MCF 10A (cell line): ENCODE data around the gene RFX2. TPM values are rescaled to one million over a fixed set of nuclear protein-coding genes. Genes with fewer than 3 reads are reported as not detected.

Source experiments
- BruUV-seq: library from RNA; stranded (reverse); fragments of 400-500 nt; replicated peaks from 2 replicates; lab custom pipeline; 2021; lab: Mats Ljungman, UMichigan
- CTCF ChIA-PET: fragments of 300-600 bp; sonication (Branson Sonifier 250); formaldehyde crosslinking; extraction: SDS; loops from one replicate; lab custom pipeline; 2021; ENCODE audit warnings: antibody characterized with exemption, inconsistent platforms; lab: Yijun Ruan, JAX
- POLR2A ChIA-PET: fragments of 300-600, 350-650 bp; sonication (Branson Sonifier 250); formaldehyde crosslinking; extraction: SDS; loops from one replicate; lab custom pipeline; 2020; ENCODE audit warnings: antibody characterized with exemption, inconsistent platforms; lab: Yijun Ruan, JAX
- DNase-seq: peaks from one replicate; pipeline ENCODE4 v3.0.0-alpha.2; 2018; ENCODE audit not compliant: unreplicated experiment
- H3K27ac Mint-ChIP-seq: one replicate; pipeline ENCODE4 v1.8.0; 2022; ENCODE audit warnings: mild to moderate bottlenecking, low read depth, mixed read lengths; ENCODE audit not compliant: unreplicated experiment
- H3K27me3 Mint-ChIP-seq: one replicate; pipeline ENCODE4 v1.8.0; 2022; ENCODE audit warnings: mixed read lengths; ENCODE audit not compliant: insufficient read depth, unreplicated experiment
- H3K36me3 Mint-ChIP-seq: one replicate; pipeline ENCODE4 v1.8.0; 2022; ENCODE audit warnings: mild to moderate bottlenecking, moderate library complexity, mixed read lengths; ENCODE audit not compliant: insufficient read depth, unreplicated experiment
- H3K4me1 Mint-ChIP-seq: one replicate; pipeline ENCODE4 v1.8.0; 2022; ENCODE audit warnings: mixed read lengths; ENCODE audit not compliant: insufficient read depth, unreplicated experiment
- H3K4me3 Mint-ChIP-seq: one replicate; pipeline ENCODE4 v1.8.0; 2022; ENCODE audit warnings: mild to moderate bottlenecking, moderate library complexity, mixed read lengths; ENCODE audit not compliant: unreplicated experiment
- H3K9me3 Mint-ChIP-seq: one replicate; pipeline ENCODE4 v1.8.0; 2022; ENCODE audit warnings: mixed read lengths; ENCODE audit not compliant: unreplicated experiment
- CTCF ChIP-seq: fragments of 200-600 bp; IDR thresholded peaks from one replicate; pipeline ENCODE4 v1.8.0; 2022; ENCODE audit warnings: antibody characterized with exemption, mild to moderate bottlenecking; ENCODE audit not compliant: unreplicated experiment
- intact Hi-C: fragments of 100-400 bp; cut with micrococcal nuclease; formaldehyde crosslinking; loops from 2 replicates; pipeline ENCODE4 v1.14.1; 2022
- total RNA-seq: library from RNA; stranded (reverse); gene quantifications from 2 replicates; pipeline ENCODE4 v1.2.3, GENCODE V29; 2022

RFX2 gene
- total RNA-seq, 1 experiment from 2014 or later = 9.9 TPM

GRCh38 chr19:5958851-5959122 lies 151.5 kb downstream of the RFX2 start:
- DNase-seq = no peak
- TF ChIP-seq CTCF = no peak
- intact Hi-C loops = no loop called here
- ChIA-PET CTCF (interaction anchor here (5.1 kb wide), 1 partner anchor 9 kb away, joined by 48 read pairs; no protein-coding TSS in a partner anchor), POLR2A (no interaction called here)
- no peaks in the 10 kb centered on the region for H3K36me3 Mint-ChIP-seq
- no TSS peak for BruUV-seq
- no peaks in the 10 kb centered on the region for H3K9me3 Mint-ChIP-seq
- H3K4me1 Mint-ChIP-seq = peaks cover 35% of the 10 kb centered on the region
- H3K27me3 Mint-ChIP-seq = no peaks in the 10 kb centered on the region
- no peak overlapping the region for H3K4me3 Mint-ChIP-seq
- no peak overlapping the region for H3K27ac Mint-ChIP-seq

GRCh38 chr19:5958074-5958850 lies 152.0 kb downstream of the RFX2 start:
- Mint-ChIP-seq H3K27me3 (no peaks in the 10 kb centered on the region), H3K9me3 (no peaks in the 10 kb centered on the region), H3K27ac (no peak overlapping the region), H3K36me3 (no peaks in the 10 kb centered on the region), H3K4me3 (no peak overlapping the region), H3K4me1 (peaks cover 37% of the 10 kb centered on the region)
- DNase-seq = no peak
- CTCF ChIA-PET = interaction anchor here (5.1 kb wide), 1 partner anchor 9 kb away, joined by 48 read pairs; no protein-coding TSS in a partner anchor
- intact Hi-C loops = no loop called here
- TF ChIP-seq CTCF = no peak
- POLR2A ChIA-PET = no interaction called here
- no TSS peak for BruUV-seq

GRCh38 chr19:5957170-5957569 lies 153.1 kb downstream of the RFX2 start:
- DNase-seq = no peak
- TF ChIP-seq CTCF = no peak
- POLR2A ChIA-PET = interaction anchor here (0.6 kb wide), 1 partner anchor 10 kb away, joined by 3 read pairs; no protein-coding TSS in a partner anchor
- H3K4me3 Mint-ChIP-seq = no peak overlapping the region
- no peaks in the 10 kb centered on the region for H3K27me3 Mint-ChIP-seq
- CTCF ChIA-PET = interaction anchor here (5.1 kb wide), 1 partner anchor 10 kb away, joined by 48 read pairs; no protein-coding TSS in a partner anchor
- H3K4me1 Mint-ChIP-seq = peaks cover 38% of the 10 kb centered on the region
- H3K36me3 Mint-ChIP-seq = peaks cover 6% of the 10 kb centered on the region
- intact Hi-C loops = no loop called here
- BruUV-seq = no TSS peak
- no peaks in the 10 kb centered on the region for H3K9me3 Mint-ChIP-seq
- H3K27ac Mint-ChIP-seq = no peak overlapping the region

GRCh38 chr19:5956728-5957127 lies 153.6 kb downstream of the RFX2 start:
- TF ChIP-seq CTCF = no peak
- Mint-ChIP-seq H3K27ac (no peak overlapping the region), H3K9me3 (no peaks in the 10 kb centered on the region), H3K36me3 (peaks cover 10% of the 10 kb centered on the region), H3K4me3 (no peak overlapping the region), H3K4me1 (peaks cover 34% of the 10 kb centered on the region), H3K27me3 (no peaks in the 10 kb centered on the region)
- intact Hi-C loops = no loop called here
- no peak for DNase-seq
- POLR2A ChIA-PET = interaction anchor here (0.6 to 1.1 kb wide), 2 partner anchors 9 to 11 kb away, joined by 3 read pairs; no protein-coding TSS in a partner anchor
- CTCF ChIA-PET = interaction anchor here (5.1 kb wide), 1 partner anchor 11 kb away, joined by 48 read pairs; no protein-coding TSS in a partner anchor
- no TSS peak for BruUV-seq
